Fibroblast of mammary gland (primary cell): ENCODE measurements around the gene CPNE7.

Experiments used
- DNase-seq: peaks from one replicate; pipeline ENCODE4 v3.0.0-alpha.2; 2010; ENCODE audit warnings: low read depth
- H3K4me3 ChIP-seq: 2 replicates; pipeline ENCODE4 v1.5.1; 2011; ENCODE audit warnings: low read depth, mild to moderate bottlenecking, low read length, moderate library complexity; ENCODE audit not compliant: control insufficient read depth
- CTCF ChIP-seq: conservative IDR thresholded peaks from 2 replicates; pipeline ENCODE4 v1.5.1; 2011; ENCODE audit warnings: low read depth, low read length, inconsistent platforms; ENCODE audit not compliant: control insufficient read depth, insufficient read depth

CPNE7 gene

DNA sequence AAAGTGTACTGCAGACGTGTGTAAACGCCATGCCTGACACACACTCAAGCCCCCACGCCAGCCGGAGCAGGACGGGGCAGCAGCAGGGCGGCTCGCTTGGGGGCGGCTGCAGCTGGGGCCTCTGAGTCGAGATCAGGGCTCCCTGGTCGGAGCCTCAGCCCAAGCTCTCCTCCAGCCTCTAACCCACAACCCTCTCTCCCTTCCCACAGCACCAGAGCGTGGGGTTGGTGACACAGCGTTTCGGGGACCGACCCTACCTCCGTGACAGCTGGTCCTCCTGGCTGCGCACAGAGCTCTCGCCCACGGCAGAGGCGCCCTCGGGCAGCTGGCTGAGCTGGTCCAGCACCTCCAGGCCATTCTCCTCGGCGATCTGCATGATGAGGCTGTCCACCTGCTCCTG lies 70.7 kb downstream of the CPNE7 start:
- DNase-seq, result no peak
- H3K4me3 ChIP-seq, result no peak overlapping the region

More for the DNA sequence above, 70.7 kb downstream of the CPNE7 start:
- TF ChIP-seq CTCF, result no peak
